AML-193 (cell line): ENCODE measurements around the gene KRT33A.
"Not testable (repeated sequence)": the region's sequence is repeated elsewhere in the genome, so short reads cannot be mapped to it uniquely, and the experiment has no call there.

Experiments used
- DNase-seq, 2 experiments: peaks; one replicate each; lab custom pipeline; 2025; lab: John Stamatoyannopoulos, UW

KRT33A gene

DNA sequence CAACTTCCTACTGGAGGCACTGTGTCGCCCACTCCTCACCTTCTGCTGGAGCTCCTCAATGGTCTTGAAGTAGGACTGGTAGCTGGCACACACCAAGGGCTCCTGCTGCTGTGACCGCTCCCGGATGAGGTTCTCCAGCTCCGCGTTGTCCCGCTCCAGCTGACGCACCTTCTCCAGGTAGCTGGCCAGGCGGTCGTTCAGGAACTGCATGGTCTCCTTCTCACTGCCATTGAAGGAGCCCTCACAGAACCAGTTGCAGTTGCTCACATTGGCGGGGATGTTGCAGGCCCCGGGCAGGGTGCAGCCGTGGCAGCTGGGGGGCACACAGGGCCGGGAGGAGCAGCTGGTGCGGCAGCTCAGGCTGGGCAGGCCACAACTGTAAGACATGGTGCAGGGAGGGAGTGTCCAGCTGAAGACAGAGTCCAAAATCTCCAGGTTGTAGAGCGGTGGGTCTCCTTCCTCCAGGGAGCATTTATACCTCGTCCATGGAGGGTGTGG lies at the start of gene KRT33A:
Gene KRT33A, minus strand, starts transcription at position 448 of the 498 bp plus-strand sequence. Its CDS starts 61 bp downstream, at position 387.
- DNase-seq: not testable (repeated sequence)

DNA sequence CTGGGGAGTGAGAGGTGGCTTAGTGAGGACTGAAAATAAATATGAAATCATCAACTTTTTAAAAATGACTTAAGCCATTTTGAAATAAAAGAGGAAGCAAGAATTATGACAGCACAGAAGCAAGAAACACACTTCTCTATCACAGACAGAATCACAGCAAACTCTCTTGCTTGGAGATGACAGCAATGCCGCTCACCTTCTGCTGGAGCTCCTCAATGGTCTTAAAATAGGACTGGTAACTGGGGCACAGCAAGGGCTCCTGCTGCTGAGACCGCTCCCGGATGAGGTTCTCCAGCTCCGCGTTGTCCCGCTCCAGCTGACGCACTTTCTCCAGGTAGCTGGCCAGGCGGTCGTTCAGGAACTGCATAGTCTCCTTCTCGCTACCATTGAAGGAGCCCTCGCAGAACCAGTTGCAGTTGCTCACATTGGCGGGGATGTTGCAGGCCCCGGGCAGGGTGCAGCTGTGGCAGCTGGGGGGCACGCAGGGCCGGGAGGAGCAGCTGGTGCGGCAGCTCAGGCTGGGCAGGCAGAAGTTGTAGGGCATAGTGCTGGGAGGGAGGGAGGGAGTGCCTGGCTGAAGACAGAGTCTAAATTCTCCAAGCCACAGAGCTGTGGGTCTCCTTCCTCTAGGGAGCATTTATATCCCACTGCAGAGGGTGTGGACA lies 46.5 kb upstream of the KRT33A start, which contains the start of gene KRT31:
Gene KRT31, minus strand, starts transcription at position 613 of the 665 bp plus-strand sequence. Its CDS starts 69 bp downstream, at position 544.
- DNase-seq: no peak

DNA sequence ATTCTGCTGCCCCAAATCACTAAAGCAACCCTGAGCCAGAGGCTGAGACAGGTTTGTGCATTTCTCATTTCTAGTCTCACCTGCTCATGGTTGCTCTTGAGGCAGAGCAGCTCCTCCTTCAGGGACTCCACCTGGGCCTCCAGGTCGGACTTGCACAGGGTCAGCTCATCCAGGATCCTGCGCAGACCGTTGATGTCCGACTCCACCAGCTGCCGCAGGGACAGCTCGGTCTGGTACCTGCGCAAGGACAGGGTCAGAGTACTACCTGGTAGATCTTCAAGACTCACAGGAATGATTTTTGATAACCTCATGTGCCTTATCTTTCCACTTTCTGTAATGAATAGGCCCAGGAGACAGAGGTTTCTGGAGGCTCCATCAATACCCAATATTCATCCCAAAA lies 45.7 kb upstream of the KRT33A start:
- no peak for DNase-seq

DNA sequence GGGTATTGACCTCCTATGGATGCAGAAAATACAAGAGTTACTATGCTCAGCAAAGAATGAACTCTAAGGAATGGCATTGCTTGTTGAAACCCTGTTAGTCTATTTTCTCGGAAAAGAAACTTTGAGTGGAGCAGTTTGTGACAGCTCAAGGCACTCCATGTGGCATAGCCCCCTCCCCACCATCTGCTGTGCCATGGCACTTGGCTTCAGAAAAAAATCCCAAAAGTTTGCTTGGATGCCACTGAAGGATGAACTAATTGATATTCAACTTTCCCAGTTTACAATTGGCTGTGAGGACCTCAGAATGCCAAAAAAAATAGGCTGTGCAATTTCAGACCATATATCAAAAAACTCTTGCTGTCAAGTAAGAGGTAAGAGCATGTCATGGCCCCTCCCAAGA lies 45.0 kb upstream of the KRT33A start:
- no peak for DNase-seq

DNA sequence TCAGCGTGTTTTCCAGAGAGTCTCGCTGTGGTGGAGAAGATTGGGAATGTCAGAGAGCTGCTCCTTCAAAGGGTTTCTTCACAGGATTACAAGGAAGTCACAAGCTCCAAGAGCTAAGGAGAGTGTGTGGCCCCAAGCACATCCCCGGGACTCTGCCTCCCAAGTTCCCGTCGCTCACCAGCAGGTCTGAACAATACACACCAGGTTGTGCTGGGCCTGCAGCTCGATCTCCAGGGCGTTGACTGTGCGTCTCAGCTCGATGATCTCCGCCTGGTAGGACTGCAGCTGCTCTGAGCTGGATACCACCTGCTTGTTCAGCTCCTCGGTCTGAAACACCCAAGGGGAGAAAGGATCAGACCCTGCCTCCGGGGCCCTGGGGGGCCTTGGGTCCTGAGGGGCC lies 44.4 kb upstream of the KRT33A start:
- DNase-seq: not testable (repeated sequence)

DNA sequence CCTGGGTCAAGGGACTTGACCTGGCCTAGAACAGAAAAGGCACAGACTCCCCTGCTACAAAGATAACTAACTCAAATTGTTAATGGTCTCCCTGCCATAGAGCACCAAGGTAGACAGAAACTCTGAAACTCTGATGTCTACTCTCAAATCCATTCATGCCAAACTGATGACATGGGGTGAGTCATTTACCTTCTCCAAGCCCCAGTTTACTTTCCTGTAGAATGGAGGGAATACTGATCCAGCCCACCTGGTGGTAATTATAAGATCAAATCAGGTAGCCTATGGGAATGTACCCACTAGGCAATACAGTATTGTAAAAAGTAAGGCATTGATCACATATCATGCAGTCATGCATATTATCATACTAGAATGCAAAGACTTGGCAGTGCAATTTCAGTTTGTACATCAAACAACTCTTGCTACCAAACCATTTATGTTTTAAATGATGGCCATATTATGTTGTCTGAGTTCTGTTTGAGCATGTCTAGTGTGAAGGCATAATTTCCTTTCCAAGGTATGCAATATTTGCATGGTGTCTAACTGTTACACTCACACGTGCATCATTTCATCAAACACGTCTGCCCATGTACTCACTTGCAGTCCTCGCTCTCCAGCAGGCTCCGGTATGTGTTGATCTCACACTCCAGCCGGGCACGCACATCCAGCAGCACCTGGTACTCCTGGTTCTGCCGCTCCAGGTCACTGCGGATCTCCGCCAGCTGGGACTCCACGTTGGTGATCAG lies 43.8 kb upstream of the KRT33A start:
- DNase-seq: no peak

DNA sequence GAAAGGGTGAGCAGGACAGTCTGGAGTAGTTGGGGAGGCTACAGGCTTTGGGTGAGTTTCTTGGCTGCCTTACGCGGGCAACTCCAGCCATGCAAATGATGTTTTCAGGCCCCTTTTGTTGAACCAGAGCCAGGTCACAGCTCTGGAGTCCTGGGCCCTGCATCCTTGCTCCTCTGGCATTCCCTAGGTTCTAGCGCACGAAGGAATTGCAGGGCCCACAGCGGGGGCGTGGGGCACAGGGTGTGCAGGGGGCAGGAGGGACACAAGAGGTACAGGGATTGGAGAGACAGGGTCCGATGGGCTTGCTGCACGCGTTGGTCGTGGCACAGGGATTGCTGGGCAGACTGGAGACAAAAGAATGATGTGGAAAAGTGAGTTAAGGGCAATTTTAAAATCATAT lies 43.2 kb upstream of the KRT33A start:
- DNase-seq: no peak

DNA sequence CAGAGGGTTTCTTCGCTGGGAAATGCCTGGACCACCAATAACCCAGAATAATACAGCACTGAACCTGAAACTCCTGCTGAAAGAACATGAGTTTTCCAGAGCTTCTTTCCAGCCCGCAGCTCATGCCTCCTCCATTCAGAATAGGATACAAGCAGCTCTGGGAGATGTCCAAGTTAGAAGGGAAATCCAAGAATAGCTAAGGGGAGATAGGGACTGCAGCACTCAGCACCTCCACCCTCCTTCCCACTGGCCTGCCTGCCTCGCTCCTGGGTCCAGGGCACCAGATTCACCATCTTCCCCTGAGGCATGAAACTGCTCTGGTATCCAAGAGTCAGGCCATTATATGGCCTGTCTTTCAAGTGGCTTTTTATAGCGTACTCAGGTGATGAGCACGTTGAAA lies 42.7 kb upstream of the KRT33A start:
- DNase-seq: no peak

DNA sequence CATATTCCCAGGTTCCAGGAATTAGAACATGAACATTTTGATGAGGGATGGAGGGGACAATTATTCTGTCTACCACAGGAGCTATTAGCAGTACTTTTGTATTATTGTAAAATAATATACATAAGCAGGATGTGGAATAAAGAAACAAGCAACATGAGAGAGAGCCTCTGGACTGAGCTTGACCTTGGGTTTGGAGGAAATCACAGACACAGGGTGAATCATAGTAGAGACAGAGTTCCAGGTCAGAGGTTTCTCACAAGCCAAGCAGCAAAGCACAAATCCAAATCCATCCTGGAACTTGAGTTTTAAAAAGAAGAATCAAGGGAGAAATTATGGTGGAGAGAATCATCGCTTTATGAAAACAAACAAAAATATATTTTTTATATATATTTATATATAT lies 41.6 kb upstream of the KRT33A start:
- no peak for DNase-seq

DNA sequence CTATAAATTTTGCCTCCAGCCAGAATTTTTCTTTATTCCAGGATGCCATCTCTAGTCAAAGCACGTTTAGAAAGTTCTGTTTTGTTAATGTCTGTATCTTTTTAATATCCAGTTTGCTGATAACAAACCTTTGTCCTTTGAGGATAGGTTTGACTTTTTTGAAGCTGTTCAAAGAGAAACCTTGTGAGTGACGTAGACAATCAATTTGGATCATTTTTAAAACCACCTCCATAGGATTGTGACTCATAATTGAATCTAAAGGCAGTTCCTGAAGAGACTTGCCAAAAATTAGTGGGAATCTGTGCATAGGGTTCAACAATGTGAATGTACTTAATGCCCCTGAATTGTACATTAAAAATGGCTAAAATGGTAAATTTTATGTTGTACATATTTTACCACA lies 40.9 kb upstream of the KRT33A start:
- no peak for DNase-seq

DNA sequence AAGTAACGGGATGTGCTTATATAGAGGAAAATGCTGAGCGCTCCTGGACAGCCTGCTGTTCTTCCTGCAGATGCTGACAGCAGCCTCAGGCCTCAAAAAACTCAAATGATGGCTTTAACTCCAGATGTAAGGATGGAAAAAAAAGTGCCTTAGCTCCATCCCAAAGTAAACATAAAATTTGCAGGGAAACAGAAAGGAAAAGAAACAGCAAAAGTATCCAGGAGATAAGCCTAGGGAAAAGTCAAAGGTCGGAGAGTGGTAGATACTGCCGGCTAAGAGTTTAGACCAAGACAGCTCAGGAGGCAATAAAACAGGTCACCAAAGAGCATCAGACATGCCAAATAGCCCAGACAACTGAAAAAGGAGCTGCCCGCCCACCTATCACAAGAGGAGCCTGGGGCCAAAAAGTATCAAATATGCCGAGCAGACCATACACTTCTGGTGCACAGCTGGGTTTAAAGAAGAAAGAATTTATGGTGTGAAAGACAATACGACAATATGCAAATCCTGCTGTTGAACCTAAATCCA lies 39.8 kb upstream of the KRT33A start:
- no peak for DNase-seq

DNA sequence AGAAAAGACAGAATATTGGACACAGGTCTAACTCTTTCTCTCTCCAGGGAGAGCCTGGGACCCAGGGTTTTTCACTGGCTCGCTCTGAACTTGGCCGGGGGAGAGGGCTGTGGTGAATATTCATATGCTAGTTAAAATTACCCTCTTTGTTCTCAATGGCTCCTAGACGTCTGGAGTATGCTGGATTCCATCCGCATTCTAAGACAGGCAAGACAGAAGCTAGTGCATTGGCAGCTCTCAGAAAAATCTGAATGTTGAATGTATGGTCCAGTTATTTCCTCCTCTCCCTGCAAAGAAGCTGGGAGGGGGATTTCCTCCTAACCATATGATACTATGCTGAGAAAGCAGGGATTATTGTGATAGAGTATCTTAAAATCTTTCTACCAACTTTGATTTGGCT lies 37.0 kb upstream of the KRT33A start:
- DNase-seq: no peak

DNA sequence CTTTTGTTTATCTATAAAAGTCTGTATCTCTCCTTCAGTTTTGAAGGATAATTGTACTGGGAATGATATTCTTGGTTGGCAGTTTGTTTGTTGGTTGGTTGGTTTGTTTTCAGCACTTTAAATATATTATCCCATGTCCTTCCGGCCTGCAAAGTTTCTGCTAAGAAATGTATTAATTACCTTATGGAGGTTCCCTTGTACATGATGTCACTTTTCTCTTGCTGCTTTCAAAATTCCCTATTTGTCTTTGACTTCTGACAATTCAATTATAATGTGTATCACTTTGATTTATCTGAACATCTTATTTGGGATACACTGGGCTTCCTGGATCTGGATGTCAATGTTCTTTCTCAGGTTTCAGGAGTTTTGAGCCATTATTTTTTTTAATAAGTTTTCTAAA lies 35.6 kb upstream of the KRT33A start:
- DNase-seq: no peak

DNA sequence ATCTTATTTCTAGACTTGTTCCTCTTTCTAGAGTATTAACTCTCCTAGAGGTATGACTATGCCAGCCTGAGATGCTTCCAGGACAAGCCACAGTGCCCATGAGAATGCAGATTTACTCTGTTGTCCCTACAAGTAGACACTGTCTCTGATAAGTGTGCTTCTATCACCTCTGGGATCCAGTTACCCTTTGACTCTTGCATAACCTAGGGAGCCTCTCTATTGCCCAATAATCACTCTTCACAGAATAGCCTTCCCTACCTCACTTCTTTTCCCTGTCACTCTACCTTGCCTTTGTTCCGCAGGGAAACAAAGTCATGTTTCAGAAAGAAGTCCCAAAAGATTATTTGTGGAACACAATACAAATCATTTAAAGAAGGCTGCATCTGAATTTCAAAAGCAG lies 33.1 kb upstream of the KRT33A start:
- peak in 1 of 2 experiments; percentile 10 for DNase-seq

DNA sequence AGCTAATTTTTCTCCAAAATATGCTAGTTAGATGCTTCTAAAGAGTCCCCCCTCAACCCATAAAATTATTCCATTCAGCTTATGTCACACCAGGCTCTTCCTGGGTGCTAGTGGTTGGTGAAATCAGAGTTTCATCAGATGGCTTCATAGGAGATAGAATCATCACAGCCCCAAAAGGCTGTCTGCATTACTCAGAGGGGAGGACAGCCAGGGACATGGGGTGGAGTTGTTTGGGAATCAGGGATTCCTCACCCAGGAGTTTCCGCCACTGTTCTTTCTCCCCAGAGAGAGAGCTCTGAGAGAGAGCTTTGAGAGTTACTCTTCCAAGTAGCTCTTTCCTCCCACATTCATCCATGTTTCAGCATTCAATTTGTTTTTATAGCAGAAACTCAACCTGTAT lies 31.8 kb upstream of the KRT33A start:
- no peak for DNase-seq

DNA sequence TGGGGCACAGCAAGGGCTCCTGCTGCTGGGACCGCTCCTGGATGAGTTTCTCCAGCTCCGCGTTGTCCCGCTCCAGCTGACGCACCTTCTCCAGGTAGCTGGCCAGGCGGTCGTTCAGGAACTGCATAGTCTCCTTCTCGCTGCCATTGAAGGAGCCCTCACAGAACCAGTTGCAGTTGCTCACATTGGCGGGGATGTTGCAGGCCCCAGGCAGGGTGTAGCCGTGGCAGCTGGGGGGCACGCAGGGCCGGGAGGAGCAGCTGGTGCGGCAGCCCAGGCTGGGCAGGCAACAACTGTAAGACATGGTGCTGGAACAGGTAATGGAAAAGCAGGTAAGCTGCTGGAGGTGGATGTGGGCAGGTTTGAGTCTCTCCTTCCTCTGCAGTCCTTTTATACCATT lies 31.3 kb upstream of the KRT33A start, which contains the start of gene KRT34:
Gene KRT34, minus strand, starts transcription at position 364 of the 400 bp plus-strand sequence. Its CDS starts 60 bp downstream, at position 304.
- not testable (repeated sequence) for DNase-seq

DNA sequence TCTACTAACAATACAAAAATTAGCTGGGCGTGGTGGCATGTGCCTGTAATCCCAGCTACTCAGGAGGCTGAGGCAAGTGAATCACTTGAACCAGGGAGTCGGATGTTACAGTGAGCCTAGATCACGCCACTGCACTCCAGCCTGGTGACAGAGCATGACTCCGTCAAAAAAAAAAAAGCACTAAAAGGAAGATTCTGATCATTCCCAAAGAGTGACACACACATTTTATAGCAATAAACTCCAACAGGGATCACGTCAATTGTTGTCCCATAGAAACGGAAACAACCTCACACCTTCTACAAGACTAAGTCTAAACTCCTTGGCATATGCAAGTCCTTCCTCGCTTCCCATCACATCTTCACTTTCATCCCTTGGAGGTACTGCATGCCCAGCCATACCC lies 29.5 kb upstream of the KRT33A start:
- not testable (repeated sequence) for DNase-seq

DNA sequence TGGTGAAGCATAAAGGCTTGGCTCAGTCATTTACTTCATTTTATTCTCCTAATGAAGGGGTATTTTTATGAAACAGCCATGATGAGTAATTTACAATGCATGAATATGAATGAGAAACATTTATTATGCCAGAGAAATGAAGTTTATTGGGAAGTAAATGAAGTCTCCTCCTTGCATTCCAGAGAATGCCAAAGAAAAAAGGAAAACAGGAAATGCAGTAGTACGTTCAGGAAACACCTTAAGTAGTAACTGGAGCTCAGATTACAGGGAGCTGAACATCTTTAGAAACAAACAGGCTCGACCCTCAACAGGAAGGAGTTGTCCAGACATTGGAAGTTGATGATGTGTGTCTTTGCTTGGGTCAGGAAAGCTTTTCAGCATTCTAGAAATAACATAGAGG lies 26.9 kb upstream of the KRT33A start:
- no peak for DNase-seq

DNA sequence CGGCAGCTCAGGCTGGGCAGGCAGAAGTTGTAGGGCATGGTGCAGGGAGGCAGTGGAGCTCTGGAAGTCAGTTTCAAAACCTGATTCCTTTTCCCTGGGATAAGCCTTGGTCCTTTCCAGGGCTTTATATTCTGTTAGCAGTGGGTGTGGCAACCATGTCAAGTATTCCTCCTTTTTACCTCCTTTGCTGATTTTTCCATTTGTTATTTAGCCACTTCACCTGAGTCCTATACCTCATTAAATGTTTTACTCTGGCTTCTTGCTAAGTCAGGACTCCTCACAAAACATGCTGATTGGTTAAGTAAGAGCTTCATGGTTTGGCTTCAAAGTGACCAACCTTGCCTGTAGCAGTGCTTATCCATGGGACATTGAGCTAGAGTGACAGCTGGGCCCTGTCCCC lies 19.1 kb upstream of the KRT33A start, which contains the start of gene KRT33B:
Gene KRT33B, minus strand, starts transcription at position 101 of the 400 bp plus-strand sequence. Its CDS starts 63 bp downstream, at position 38.
- no peak for DNase-seq

DNA sequence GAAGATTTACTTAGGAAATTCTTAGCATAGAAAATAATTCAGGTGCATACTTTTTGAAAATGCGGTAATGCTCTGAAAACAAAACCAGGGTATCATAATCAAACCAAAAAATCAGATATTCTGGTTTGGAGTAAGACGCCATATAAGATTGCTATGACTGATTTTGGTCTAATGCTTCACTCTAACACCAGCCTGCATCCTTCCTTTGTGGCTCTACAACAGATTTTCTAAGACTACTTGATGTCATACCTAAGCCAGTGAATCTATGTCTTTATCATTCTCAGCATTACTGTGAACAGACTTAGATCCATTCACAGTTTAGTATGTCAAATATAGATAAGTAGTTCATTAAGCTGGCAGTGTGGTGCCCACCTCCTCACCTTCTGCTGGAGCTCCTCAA lies 18.4 kb upstream of the KRT33A start:
- DNase-seq: no peak

DNA sequence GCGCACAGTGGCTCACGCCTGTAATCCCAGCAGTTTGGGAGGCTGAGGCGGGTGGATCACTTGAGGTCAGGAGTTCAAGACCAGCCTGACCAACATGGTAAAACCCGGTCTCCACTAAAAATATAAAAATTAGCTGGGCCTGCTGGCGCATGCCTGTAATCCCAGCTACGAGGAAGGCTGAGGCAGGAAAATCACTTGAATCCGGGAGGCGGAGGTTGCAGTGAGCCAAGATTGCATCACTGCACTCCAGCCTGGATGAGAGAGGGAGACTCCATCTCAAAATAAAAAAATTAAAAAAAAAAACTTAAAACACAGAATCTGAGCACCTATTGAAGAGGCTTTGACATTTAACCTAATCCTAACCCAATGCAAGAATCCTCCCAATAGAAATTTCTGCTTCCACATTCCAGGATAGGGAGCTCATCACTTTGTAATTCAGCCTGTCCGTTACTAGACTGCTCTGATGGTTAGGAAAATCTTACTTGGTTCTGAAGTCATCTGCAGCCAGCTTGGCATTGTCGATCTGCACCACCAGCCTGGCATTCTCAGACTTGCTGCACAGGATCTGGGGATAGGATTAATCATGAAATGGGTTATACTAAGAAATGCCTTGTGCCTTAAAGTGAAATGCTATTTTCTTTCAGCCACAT lies 16.9 kb upstream of the KRT33A start:
- DNase-seq: no peak

DNA sequence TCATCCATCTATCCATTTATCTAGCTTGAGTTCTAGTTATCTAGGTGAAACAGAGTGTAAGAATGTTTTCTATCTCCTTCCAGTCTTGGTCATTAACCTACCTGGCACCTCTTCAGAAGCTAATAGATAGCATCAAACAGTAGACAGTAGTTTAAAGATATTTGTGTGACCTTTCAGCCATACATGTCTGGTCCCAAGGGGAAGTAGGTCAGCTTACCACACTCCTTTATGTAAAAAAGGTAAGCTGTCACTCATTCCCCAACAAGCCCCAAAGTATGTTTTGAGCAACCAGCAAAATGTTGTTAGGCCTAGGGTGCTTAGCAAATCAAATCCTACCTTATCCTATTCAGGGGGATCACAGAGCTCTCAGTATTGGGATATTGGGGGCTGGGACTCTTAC lies 15.4 kb upstream of the KRT33A start:
- DNase-seq: no peak
